GM19324 (cell line): ENCODE measurements around the gene SLC38A10.

Experiments used
- ATAC-seq: cut with Tn5 transposase; IDR thresholded peaks from one replicate; pipeline ENCODE4 v1.9.1; 2021; ENCODE audit warnings: mild to moderate bottlenecking, moderate library complexity; ENCODE audit not compliant: unreplicated experiment, low FRiP score

The SLC38A10 gene

DNA sequence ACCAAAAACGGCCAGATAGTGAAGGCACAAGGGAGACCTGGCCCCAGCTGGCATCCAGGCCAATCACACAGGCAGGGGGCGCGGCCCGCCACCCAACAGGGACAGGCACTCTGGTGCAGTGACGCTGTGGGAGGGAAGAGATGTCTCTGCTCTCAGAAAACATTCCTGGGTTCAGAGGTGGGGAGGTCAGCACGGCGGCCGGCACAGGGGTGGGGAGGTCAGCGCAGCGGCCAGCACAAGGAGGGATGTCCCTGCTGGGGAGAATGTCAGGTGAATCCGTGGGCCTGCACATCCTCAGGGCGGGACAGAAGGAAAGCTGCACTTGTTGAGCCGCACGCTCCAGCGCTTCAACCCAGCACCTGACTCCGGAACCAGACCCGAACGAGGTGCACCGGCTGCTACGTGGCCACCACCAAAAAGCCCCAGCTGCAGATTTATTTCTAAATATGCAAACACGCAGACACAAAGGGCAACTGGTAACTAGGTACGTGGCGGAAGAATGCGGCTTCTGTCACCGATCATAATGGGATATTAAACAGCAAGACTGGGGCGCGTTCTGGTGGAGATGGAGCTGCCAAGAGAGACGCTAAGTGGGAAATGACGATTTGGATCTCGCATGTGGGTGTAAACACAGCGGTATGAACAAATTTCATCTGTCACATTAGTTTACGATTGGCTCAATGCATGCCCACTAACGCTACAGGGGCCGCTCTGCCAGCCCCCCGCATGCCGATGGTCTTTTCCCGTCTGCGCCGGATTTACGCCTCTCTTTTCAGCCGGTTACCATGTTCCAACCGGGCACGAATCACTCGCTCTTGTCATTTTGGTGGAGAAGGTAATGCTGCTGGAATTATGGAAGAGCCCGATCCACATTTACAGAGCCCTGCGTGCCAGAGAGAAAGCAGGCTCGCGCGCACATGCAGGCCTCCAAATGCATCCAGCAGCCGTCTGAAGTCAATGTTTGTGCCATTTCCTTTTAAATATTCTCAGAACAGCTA is 15.5 kb downstream of the SLC38A10 start:
- ATAC-seq: no peak

DNA sequence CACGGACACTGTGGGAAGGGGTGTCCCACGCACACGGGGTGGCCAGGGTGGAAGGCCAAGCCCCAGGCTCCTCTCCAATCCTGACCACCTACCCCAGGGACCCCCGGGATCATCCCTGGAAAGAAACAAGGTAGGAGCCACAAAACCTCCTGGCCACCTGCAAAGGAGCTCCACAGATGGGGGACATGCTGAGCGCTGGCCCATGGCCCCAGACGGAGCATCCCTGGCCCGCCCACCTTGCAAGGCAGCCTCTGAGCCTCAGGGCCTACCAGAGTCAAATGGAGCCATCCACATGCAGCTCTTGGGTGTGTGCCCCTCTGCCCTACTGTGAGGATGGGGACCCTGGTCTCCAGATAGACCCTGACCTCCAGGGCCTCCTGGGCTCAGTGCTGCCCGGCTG is 16.3 kb downstream of the SLC38A10 start:
- ATAC-seq: no peak

DNA sequence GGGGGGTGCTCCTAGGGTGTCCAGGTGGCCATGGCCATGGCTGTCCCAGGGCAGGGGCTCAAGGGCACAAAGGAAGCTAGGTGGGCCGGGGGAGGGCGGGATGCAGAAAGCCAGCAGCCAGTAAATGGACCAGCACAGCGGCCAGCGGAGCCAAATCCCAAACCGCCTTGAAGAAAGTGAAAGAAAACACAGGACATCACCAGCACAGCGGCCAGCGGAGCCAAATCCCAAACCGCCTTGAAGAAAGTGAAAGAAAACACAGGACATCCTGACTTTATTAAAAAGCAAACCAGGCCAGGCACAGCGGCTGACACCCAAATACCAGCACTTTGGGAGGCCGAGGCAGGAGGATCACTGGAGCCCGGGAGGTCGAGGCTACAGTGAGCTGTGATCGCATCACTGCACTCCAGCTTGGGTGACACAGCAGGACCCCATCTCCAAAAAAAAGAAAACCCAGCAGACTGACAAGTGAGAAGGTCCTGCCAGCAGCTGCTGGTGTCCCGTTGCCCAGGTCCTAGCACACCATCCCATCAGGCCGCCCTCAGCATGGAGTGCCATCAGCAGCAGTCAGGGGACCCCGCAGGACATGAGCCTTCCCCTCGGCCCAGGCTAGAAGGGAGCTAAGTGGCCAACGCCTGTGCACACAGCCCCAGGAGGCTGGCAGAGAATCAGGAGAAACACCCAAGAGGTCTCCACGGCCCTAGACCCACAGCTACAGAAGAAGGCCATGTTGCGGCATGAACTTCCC is 17.0 kb downstream of the SLC38A10 start:
- no peak for ATAC-seq

DNA sequence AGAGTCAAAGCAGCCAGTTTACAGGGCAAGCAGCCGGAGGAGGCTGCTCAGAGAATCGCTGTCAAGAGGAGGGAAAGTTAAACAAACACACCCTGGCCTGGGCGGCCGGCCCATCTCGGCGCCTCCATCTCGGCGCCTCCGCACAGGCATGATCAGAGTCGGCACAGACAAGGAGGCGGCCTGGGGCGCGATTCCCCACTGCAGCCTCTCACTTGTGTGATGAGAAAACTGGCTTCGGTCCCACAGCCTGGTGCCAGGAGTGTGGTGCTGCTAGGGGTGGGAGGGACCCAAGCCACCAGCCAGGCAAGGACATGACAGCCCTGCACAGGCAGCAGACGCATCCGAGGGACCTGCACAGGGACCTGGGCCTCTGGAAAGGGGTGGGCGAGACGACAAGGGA is 17.7 kb downstream of the SLC38A10 start:
- no peak for ATAC-seq

DNA sequence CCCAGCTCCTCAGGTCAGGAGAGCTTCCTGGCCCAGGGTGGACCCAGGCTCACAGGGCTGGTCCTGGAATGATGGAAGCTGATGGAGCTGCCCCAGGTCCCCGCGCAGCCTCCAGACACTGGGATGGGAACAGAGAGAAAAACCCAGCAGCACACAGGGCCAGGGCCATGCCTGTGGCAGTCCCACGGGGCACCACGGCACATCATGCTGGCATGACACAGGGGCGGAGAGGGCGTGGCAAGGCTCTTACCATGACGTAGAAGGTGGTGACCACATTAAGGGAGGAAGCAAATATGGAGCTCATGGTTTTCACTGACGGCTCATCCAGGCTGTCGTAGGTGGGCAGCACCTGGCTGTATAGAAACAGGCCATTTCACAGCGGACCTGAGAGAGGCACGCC is 18.3 kb downstream of the SLC38A10 start:
- no peak for ATAC-seq

DNA sequence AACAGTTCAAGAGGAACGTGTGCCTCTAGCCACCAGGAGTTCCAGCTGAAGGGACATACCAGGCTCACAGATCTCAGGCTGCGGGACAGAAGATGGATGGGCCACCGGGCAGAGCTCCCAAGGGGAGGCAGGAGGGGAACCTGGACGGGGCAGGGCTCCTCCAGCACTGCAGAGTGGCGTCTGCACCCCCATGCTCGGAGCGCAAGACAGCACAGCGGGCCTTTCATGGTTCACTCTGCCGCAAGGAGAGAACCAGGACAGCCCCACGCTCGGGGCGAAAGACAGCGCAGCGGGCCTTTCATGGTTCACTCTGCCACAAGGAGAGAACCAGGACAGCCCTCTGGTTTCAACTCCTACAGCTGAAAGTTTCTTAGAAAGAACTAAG is 20.6 kb downstream of the SLC38A10 start:
- ATAC-seq: no peak

DNA sequence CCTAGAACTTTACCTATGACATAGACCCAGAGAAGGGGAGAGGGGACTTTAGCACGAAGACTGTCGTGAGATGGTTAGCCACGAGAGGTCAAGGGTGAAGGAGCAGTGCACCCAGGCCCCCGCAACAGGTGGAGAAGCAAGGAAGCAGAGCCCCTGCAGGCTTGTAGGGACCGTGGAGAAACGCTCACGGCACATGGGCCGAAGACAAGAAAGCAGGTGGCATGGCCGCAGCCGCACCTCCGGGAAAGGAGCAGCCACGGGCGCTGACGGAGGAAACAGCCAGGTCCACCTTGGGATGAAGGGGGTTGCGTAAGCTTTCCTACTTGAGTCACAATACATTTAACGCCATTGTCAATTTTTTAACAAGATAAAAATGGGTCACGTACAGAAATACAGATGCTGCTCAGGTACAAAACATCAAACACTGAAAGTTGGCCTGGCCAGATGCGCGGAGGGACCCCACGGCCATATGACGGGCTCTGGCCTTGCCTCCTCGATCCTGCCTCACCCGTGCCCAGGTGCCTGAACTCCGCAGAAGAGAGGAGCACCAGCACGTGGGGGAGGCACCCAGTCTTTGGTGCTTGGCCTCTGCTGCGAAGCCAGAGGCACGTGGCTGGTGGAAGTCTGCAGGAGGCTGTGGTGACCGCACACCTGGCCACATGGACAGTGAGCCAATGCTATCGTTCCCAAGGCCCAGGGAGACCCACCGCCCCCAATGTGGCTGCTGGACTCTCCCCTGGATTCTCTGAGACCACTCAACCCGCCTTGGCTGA is 21.2 kb downstream of the SLC38A10 start:
- ATAC-seq: no peak

DNA sequence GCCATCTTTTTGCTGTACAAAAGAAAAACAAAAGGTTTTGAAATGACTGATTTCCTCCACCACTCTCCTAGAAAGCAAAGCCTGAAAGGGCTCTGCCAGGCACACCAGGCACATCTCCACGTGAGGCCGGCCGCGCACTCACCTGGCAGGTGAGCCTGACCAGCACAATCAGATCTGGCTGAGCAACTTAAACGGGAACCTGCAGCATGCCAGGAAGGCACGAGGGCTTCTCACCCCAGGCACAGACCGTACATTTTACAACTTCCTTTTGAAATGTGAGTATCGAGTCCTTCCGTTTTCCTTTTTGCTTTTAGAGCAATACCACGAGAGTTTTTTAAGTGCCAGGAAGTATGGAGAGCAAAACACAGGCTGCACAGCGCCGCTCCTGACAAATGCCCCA is 22.5 kb downstream of the SLC38A10 start:
- ATAC-seq: no peak

DNA sequence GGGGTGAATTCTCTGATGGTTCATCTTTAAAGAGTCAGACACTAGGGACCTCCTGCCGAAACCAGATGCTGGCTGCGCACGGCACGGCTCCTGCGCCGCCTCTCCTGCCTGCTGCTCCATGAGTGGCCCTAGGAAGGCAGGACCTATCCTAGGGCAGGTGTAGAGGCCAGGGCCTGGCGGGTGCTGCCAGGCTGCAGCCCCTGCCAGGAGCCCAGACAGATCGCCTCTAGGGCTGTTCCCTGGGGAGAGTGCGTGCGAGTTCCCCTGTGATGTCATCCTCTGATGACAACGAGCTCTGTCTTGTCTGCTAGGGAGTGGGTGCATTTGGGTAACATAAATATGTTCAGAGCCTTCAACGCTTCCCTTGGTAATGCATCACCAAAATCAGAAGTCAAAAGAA is 23.9 kb downstream of the SLC38A10 start:
- ATAC-seq: no peak

DNA sequence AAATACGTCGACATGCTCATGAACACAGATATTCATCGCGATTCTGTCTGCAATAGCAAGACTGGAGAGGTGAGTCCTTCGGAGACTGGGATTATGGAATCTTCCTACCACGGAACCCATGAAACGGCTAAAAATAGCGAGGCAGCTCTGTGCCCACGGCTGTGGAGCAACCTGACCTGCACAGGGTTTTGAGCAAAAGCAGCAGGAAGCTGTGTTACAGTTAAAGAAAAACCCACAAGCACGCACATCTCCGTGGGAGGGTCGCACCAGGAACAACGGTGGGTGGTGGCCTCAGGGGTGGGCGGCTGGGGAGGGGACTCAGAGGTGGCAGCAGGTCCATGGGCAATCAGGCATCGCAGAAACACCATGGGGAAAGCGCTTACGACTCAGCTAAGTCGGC is 24.8 kb downstream of the SLC38A10 start:
- ATAC-seq: no peak

DNA sequence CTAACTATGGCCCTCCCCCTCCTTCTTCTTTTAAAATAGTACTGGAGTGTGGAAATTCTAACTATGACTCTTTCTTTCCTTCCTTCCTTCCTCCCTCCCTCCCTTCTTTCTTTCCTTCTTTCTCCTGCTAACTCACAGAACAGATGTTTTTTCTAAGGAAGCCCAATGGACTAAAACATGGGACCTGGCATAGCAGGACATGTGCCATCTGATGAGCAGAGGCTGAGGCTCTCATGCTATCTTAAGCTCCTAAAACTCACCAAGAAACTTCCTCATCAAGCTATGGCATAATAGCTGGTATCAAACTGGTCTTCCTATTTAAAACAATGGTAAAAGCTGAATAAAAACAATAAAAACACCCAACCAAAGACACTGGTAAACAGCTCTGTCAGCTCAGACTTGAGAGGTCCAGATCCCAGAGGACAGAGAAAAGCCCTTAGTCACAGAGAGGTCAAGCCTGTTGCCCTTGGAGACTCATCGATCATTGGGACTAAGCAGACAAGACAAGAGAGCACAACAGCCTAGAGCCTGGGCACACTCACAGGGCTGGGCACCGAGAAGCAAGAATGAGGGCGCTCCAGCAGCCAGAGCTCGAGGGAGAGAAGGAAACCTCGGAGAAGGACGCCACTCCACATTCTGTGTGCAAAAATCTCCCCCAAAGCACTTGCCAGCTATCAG is 27.6 kb downstream of the SLC38A10 start:
- no peak for ATAC-seq

DNA sequence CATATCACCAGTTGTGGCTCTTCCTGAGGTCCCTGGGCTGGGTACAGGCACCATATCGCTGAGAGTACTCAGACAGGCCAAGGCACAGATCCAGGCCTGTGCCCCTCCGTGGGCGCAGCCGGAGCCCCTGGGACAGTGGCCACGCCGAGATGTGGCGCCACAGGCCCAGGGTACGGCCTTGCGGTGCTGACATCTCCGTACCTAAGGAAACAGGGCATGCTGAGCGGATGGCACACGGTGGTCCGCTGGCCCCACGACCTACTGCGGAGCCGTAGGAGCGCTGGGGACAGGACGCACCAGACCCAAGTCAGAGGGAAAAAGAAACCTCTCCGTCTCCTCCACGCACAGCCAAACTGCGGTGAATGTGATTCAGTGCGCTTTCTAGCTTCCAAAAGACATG is 29.5 kb downstream of the SLC38A10 start:
- ATAC-seq: no peak

DNA sequence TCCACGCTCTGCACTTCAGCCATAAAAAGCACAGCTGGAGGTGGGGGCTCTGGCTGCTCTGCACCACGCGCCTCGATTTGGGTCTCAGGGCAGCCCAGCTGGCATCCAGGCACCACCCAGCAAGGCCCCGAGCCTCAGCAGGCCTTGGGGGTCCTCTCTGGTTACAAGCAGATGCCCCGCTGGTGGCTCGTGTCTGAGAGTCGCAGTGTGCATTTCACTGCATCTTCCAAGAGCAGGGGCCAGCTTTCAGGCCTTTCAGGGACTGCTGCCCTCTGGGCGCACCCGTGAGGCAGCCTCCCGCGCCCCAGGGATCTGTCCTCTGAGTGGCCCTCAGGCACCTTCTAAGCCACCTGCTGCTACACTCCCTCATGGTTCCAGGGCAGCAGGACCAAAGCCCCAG is 30.5 kb downstream of the SLC38A10 start:
- ATAC-seq: no peak

DNA sequence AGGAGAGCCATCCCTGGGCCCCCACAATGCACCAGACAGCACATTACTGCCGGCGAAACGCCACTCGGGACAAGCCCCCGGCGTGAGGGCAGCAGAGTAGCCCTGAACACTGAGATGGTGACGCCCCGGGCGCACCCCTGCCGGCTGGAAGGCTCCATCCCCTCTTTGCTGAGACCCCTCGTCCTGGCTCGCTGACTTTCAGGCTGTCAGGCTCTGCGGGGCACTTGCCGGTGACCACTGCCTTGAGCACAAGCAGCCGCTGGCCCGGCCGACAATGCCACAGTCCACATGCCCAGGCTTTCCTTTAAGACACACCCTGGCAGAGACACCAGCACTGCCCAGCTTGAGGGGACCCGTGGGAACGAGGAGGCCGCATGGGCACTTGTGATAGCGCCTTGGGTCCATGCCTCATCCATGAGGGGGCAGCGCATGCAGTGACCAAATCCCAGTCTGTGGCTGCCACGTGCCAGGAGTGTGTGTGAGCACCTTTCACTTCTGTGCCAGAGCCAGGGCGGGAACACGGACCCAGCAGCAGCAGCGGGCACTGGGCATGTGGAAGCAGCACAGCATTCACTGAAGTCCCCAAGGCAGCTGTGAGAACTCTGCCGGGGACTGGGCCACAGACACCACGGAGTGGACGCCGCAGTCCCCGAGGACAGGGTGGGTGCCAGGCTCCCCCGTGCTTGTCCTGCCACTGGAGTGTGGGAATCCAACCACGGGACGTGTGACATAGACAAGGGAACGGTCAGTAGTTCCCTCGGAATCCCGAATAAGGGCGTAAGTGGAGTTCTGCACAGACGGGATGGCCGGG is 31.5 kb downstream of the SLC38A10 start:
- no peak for ATAC-seq

DNA sequence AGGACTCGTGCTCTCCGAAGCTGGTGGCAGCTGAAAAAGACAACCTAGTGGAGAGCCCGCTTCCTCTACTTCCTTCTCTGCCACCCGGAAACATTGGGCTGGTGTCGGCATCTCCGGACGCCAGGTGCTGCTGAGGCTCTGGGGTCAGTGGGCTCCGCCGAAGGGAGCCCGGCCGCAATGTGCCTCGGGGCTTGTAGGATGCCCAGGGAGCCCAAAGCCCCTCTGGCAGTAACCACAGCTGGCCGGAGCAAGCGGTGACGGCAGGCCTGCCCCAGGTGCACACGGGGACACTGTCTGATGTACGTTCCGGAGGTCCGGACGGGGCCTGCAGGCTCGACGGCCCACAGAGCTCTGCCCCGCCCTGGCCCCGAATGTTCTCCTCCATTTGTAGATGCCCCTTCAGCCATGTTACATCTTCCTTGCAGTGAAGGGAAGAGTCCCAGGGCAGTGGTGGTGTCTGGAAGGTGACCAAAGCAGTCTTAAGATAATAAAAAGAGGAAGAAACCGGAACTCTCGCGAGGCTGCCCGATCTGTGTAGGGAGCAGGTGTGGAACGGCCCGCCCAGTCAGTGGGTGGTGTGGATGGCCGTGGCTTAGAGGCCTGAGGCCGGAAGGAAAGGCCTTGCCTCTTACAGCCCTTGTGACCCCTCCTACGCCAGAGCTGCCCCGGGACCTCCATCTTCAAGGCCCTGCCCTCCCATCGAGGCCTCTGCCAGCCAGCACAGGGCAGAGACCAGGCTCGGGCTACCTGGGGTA is 33.3 kb downstream of the SLC38A10 start:
- no peak for ATAC-seq

DNA sequence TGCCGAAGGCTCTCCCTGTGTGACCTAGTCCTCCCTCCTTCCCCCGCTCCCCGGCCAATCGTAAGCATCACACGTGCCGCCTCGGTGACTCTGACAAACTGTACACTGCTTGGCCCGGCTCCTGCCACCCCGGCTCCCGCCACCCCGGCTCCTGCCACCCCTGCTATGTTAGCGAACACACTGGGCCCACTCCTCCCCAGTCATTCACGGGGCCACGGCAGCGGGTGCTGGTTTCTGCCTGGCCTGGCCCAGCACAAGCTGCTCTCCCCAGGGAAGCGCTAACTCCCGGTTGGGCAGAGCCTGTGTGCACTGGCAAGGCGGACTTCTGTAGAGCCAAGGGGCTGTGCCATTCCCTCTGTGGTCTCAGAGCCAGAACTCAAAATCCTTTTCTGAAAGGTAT is 34.0 kb downstream of the SLC38A10 start:
- ATAC-seq: no peak

DNA sequence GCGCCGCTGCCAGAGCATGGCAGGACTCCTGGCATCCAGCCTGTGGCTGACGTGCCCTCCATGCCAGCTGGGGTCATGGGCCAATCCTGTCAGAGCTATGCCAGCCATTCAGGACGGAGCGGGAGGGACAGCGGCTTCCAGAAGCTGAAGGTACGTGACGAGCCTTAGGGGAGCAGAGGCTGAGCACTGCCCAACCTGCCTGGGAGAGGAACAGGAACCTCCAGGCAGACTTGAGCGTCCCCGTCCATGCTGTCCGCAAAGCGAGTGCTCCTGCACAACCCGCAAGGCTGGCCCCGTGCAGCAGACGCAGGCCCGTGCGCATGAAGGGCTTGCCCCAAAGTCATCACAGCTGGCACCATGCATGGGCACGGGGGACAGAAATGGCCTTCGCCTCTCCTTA is 34.5 kb downstream of the SLC38A10 start:
- ATAC-seq: no peak

DNA sequence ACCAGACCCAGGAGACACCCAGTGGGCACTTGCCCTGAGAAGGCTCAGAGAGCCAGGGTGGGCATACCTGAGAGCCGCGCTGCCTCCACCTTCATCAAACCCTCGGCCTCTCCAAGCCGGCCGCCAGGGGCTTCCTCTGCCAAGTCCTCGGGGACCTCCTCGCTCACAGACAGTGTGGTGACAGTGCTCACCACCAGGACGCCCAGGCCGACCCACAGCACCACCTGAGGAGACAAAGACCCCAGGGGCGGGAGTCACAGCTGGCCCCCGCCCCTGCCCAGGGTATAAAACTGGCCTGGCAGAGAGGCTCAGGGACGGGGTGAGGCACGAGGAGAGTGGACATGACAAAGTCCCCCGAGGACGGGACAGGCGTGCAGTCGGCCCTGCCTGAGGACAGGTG is 34.9 kb downstream of the SLC38A10 start:
- ATAC-seq: no peak

DNA sequence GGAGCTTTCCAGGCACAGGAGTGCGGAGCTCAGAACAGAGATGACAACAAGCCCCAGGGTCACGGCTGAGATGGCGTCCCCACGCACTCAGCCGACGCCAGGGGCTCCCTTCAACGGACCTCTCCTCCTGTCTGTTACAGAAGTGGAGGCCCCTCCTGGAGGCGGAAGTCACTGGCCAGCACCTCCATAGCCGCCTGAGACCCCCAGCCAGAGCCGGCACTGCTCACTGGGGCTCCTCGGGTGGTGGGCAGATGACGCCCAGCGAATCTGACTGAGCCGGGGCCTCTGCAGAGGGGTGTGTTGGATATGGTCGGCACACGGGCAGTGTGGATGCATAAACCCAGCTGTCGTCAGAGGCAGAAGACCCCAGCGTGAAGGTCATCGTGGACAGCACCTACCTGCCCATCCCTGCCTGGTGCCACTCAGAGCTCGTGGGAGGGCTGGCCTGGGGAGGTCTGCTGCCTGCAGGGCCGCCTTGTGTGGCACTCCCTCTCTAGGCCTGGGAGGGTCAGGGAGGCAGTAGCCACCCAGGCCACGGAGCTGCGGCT is 36.0 kb downstream of the SLC38A10 start:
- no peak for ATAC-seq
